GM19043 (cell line): ENCODE measurements around the gene ATP2C2.

Experiments used
- ATAC-seq: cut with Tn5 transposase; IDR thresholded peaks from one replicate; pipeline ENCODE4 v1.9.1; 2021; ENCODE audit warnings: low read depth; ENCODE audit not compliant: unreplicated experiment

The ATP2C2 gene

GRCh38 chr16:84362471-84362941 is 5.8 kb upstream of the ATP2C2 start:
- no peak for ATAC-seq

GRCh38 chr16:84366208-84366607 is 2.1 kb upstream of the ATP2C2 start:
- ATAC-seq, result no peak

DNA sequence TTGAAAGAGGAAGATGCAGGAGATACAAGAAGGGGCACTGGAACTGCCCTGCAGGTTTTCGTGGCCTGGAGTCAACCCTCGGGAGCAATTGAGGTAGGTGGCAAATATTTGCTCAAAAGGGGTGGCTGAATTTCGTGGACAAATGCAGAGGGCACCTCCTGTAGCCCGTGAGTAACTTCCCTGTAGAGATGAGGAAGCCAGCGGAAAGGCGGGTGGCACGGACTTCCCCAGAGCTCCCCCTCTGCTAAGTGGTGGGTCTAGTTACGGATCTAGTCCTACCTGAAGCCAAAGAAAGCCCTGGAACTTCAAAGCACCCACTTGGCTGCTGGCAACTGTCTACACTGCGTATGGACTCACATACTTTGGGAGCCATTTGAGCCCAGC is 1.0 kb upstream of the ATP2C2 start:
- no peak for ATAC-seq

GRCh38 chr16:84367750-84368307 is 509 bp upstream of the ATP2C2 start:
- no peak for ATAC-seq

DNA sequence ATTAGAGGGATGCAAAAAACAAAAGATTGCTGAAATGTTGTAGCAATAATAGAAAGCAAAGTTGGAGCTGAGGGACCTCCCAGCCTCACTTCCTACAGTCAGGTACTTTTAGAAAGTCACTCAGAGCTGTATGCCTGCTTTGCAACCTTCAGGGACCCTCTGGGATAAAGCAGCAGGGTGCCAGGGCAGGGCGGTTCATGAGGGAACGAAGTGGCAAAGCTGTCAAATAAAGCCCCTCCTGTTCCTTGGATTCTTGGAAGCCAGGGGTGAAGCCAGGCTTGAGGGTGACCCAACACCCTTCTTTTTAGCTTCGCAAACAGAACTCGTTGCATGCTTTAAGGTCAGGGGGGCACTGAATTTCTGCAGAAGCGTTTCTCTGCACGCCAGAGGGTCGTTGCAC is 767 bp downstream of the ATP2C2 start:
- no peak for ATAC-seq

DNA sequence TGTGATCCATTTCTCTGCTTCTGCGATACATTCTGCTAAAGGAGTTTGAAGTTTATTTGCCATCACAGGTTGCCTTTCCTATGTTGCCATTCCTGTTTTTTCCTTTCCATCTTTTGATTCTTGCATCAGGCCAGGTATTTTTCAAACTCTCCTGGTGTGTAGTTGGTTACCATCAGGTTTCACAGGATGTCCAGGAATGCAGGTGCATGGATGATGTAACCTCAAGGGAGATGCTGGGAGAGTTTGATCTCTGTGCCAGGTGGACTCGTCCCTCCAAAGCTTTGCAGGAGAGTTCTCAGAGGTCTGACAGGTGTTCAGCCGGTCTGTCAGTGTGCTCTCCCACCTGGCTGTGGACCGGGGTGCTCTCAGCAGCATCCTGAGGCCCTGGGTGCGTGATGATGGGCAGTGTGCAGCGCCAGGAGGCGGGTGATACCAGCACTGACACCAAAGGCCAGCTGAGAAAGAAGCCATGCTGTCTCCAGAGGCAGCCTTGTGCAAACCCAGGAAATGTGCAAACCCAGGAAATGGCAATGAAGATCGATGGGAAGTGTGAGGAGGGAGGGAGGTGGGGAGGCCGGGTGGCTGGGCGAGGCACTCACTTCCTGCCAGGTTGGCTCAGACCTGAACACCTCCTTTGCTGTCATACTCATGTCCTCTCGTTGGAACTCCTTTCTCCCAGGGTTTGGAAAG is 1.7 kb downstream of the ATP2C2 start:
- ATAC-seq, result no peak

- ATAC-seq, result no peak
Measured at GRCh38 chr16:84370723-84371552, 2.6 kb downstream of the ATP2C2 start.

- ATAC-seq, result no peak
Measured at GRCh38 chr16:84371553-84371865, 3.2 kb downstream of the ATP2C2 start.

- no peak for ATAC-seq
Measured at GRCh38 chr16:84373907-84374489, 5.7 kb downstream of the ATP2C2 start.

- no peak for ATAC-seq
Measured at GRCh38 chr16:84378099-84378498, 9.8 kb downstream of the ATP2C2 start.

- ATAC-seq, result no peak
Measured at GRCh38 chr16:84378567-84378966, 10.2 kb downstream of the ATP2C2 start.

DNA sequence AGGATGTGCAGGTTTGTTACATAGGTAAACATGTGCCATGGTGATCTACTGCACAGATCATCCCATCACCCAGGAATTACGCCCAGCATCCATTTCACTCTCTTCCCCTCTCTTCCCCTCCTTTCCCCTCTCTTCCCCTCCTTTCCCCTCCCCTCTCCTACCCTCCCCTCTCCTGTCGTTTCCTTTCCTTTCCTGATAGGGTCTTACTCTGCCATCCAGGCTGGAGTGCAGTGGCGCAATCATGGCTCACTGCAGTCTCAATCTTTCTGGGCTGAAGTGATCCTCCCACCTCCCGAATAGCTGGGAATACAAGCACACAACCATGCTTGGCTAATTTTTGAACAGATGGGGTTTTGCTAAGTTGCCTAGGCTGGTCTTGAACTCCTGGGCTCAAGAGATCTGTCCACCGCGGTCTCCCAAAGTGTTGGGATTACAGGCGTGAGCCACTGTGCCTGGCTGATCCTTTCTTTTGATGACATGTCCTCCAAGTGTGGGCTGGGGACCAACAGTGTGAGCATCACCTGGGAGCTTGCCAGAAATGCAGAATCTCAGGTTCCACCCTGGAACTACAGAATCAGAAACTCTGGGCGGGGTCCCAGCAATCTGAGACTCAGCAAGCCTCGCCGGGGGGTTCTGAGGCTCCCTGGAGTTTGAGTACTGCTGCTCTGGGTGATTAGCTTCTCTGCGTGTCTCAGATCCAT is 10.8 kb downstream of the ATP2C2 start:
- no peak for ATAC-seq

- ATAC-seq, result no peak
Measured at GRCh38 chr16:84379709-84380362, 11.5 kb downstream of the ATP2C2 start.

GRCh38 chr16:84380405-84380804 is 12.1 kb downstream of the ATP2C2 start:
- no peak for ATAC-seq

DNA sequence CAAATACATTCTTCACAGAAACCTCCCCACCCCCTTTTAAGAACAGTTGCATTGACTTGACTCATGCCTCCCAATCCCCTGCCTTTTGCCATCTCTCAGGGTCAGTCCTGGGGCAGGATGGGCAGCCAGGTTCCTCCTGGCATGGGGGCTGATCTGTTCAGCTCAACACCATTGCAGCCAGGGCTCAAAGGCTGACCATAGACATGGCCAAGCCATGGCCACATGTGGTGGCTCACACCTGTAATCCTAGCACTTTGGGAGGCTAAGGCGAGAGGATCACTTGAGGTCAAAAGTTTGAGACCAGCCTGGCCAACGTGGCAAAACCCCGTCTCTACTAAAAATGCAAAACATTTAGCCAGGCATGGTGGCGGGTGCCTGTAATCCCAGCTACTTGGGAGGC is 14.1 kb downstream of the ATP2C2 start:
- ATAC-seq, result no peak

DNA sequence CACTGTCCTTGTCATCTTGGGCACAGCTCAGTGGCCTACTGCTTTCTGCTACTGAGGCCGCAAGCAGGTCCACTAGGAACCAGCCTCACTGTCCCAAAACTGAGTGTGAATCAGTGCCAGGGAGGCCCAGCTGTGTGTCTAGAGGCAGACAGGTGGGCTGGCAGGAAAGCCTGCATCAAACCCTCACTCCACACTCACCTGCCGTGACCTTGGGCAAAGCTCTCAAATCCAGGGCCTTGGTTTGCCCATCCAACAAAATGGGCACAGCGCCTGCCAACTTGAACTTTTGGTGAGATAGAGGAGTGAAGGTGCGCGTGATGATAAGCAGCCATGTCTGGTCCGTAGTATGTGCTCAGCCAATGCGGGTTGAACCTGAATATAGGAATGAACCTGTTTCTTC is 14.8 kb downstream of the ATP2C2 start:
- ATAC-seq, result no peak

- no peak for ATAC-seq
Measured at GRCh38 chr16:84386047-84386446, 17.7 kb downstream of the ATP2C2 start.

- no peak for ATAC-seq
Measured at GRCh38 chr16:84387021-84387420, 18.7 kb downstream of the ATP2C2 start.

DNA sequence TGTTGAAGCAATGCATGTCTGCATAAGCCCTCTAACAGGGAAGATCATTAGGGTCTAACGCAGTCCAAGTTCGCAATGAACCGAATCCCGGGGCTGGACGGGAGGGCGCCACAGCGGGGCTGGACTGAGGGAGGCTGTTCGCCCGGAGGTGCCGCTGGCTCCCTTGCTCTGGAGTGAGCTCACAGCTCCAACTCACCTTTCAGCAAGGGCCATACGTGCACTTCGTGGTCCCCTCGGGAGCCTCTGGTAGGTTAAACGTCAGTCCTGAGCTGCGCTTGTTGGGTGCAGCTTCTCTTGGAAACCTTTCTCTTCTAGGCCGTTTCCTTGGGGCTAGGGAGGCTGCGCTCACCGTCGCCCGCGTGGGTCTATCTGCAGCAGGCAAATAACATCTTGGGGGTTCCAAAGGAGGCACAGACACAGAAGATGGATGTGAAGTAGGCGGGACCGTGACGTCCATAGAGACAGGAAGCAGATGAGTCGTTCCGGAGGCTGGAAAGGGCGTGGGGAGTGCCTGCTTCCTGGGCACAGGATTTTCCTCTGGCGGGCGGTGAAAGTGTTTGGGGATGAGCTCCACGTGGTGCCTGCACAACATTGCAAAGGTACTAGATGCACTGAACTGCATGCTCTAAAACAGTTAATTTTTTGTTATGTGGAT is 21.9 kb downstream of the ATP2C2 start:
- no peak for ATAC-seq
